Esophagus muscularis mucosa (tissue), 4 donors: ENCODE data around the gene PRKCB. TPM values are rescaled to one million over a fixed set of nuclear protein-coding genes. Genes with fewer than 3 reads are reported as not detected.
"Not testable (repeated sequence)": the region's sequence is repeated elsewhere in the genome, so short reads cannot be mapped to it uniquely, and the experiment has no call there.

Source experiments
- DNase-seq: peaks from one replicate; pipeline ENCODE4 v3.0.0-alpha.2; 2017; ENCODE audit errors: extremely low spot score
- H3K27ac ChIP-seq, 4 donors: fragments of 200-600 bp; sonication (generic); replicated peaks in 1 of 4; 1 replicate in 3 of 4; 2 replicates in 1 of 4; pipeline ENCODE4 v1.5.1; 2016 to 2019; ENCODE audit warnings: mild to moderate bottlenecking in 1 of 4
- H3K27me3 ChIP-seq, 4 donors: fragments of 200-600 bp; sonication (generic); one replicate each; pipeline versions ENCODE4 v1.5.1 to v1.6.0; 2016 to 2019
- H3K36me3 ChIP-seq, 4 donors: fragments of 200-600 bp; sonication (generic); one replicate each; pipeline ENCODE4 v1.5.1; 2016 to 2019
- H3K4me1 ChIP-seq, 4 donors: fragments of 200-600 bp; sonication (generic); one replicate each; pipeline ENCODE4 v1.5.1; 2016 to 2019
- H3K4me3 ChIP-seq, 4 donors: fragments of 200-600 bp; sonication (generic); 1 replicate in 2 of 4; 2 replicates in 2 of 4; pipeline ENCODE4 v1.5.1; 2016 to 2019; ENCODE audit warnings: mild to moderate bottlenecking in 4 of 4, moderate library complexity in 1 of 4
- H3K9me3 ChIP-seq, 4 donors: fragments of 200-600 bp; sonication (generic); 1 replicate in 3 of 4; 2 replicates in 1 of 4; pipeline ENCODE4 v1.5.1; 2016 to 2019
- EP300 ChIP-seq: sonication (generic); formaldehyde crosslinking; IDR thresholded peaks from one replicate; pipeline ENCODE4 v1.6.1; 2017; ENCODE audit warnings: antibody characterized with exemption
- POLR2A ChIP-seq: fragments of 450-650 bp; IDR thresholded peaks from one replicate; pipeline ENCODE4 v1.6.1; 2017; ENCODE audit warnings: antibody characterized with exemption, moderate library complexity, mild to moderate bottlenecking, low read depth
- POLR2AphosphoS5 ChIP-seq, 2 donors: sonication (generic); formaldehyde crosslinking; IDR thresholded peaks; one replicate each; pipeline ENCODE4 v1.6.1; 2017; ENCODE audit warnings: antibody characterized with exemption in 2 of 2
- WGBS: methylation state at CpG from one replicate; pipeline ENCODE4 v1.1.5; 2018; 5-methylcytosine and 5-hydroxymethylcytosine counted together
- intact Hi-C: fragments of 100-400 bp; cut with DNase I; formaldehyde crosslinking; loops from one replicate; pipeline ENCODE4 v1.15.1; 2023
- total RNA-seq, 4 donors: library from RNA; depleted of rRNA; stranded (reverse); fragments of >200 nt; gene quantifications; one replicate each; pipeline versions ENCODE4 v1.1.0 to v1.2.1, GENCODE V29; 2016
- TF ChIP-seq, protein P1 (sequence below), 3 experiments: fragments of 200-600 bp in 2 of 3; fragments of 450-650 bp in 1 of 3; sonication (generic) in 2 of 3; IDR thresholded peaks; one replicate each; pipeline ENCODE4 v1.5.1; 2017 to 2019; ENCODE audit warnings: antibody characterized with exemption in 3 of 3, mild to moderate bottlenecking in 2 of 3, moderate library complexity in 1 of 3

Gene PRKCB
- total RNA-seq, 4 donors from 2014 or later: 5.8 to 15.6 (median 9.7) TPM

DNA sequence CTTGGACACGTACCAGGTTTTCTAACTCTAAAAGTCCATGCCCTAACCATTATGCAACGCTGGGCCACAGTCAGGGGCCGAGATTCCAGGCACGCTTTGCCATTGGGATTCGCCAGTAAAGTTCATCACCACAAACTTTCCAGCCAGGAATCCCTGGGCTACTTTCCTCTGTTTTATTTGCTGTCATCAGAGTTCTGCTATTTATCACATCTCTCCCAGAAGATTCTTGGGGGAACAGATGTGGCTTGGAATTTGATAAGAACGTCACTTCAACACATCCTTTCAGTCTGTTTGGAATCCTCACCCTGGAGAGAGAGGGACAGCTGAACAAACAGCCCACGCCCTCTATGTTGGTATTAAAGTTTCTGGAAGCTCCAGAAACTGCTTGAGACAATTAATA lies 310.7 kb downstream of the PRKCB start:
- Histone ChIP-seq H3K27ac (no peak overlapping the region), H3K36me3 (no peaks in the 10 kb centered on the region), H3K4me1 (no peaks in the 10 kb centered on the region), H3K4me3 (no peak overlapping the region), H3K9me3 (no peaks in the 10 kb centered on the region), H3K27me3 (peaks cover 0 to 3% (median 0%) of the 10 kb centered on the region in 4 donors)
- TF ChIP-seq POLR2AphosphoS5 (IDR thresholded peaks at IDR 0.05) (no peak), POLR2A (no peak)
- 45% methylated on average over 7 of the region's 7 CpGs for WGBS
- no peak for DNase-seq
- intact Hi-C loops: no loop called here

DNA sequence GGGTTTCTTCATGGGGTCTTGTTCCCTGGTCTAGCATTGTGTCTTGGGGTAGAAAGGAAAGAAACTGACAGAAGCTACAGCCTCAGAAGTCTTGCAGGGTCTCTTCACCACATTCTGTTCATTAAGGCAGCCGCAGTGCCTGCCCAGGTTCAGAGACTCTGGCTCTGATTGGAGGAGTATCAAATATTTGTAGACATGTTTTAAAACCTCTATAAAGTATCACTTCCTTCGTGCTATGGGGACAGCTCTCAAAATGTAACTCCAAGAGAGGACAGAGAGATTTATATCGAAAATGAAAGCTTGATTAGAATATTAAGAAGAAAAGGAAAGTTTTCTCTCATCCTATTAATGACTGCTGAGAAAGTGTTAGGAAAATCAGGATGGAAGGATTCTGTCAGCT lies 313.3 kb downstream of the PRKCB start:
- Histone ChIP-seq H3K36me3 (no peaks in the 10 kb centered on the region), H3K9me3 (no peaks in the 10 kb centered on the region), H3K27me3 (no peaks in the 10 kb centered on the region), H3K4me1 (no peaks in the 10 kb centered on the region), H3K4me3 (no peak overlapping the region), H3K27ac (no peak overlapping the region)
- no peak for DNase-seq
- TF ChIP-seq POLR2AphosphoS5 (IDR thresholded peaks at IDR 0.05): no peak
- TF ChIP-seq EP300: no peak
- TF ChIP-seq, protein P1, sequence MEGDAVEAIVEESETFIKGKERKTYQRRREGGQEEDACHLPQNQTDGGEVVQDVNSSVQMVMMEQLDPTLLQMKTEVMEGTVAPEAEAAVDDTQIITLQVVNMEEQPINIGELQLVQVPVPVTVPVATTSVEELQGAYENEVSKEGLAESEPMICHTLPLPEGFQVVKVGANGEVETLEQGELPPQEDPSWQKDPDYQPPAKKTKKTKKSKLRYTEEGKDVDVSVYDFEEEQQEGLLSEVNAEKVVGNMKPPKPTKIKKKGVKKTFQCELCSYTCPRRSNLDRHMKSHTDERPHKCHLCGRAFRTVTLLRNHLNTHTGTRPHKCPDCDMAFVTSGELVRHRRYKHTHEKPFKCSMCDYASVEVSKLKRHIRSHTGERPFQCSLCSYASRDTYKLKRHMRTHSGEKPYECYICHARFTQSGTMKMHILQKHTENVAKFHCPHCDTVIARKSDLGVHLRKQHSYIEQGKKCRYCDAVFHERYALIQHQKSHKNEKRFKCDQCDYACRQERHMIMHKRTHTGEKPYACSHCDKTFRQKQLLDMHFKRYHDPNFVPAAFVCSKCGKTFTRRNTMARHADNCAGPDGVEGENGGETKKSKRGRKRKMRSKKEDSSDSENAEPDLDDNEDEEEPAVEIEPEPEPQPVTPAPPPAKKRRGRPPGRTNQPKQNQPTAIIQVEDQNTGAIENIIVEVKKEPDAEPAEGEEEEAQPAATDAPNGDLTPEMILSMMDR (IDR thresholded peaks at IDR 0.05): no peak
- TF ChIP-seq POLR2A: no peak
- intact Hi-C loops: no loop called here
- WGBS: 81% methylated on average over 3 of the region's 3 CpGs

DNA sequence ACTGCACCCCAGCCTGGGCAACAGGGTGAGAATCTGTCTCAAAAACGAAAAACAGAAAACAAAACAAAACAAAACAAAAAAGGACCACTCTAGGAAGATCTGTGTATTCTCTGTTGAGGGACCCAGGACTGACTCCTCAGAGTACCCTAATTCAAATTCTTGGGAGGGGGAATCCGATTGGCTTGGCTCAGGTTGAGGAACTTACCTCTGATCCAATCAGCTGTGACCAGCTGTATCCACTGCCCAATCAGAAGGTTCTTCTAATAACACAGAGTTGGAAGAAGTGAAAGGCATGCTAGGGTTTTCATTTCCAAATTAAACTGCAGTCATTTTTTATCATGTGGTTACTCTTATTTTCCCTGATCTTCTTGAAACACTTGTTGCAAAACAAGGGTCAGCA lies 314.5 kb downstream of the PRKCB start:
- intact Hi-C loops: no loop called here
- H3K36me3 ChIP-seq: peaks cover 0 to 5% (median 0%) of the 10 kb centered on the region in 4 donors
- H3K27me3 ChIP-seq: no peaks in the 10 kb centered on the region
- H3K4me3 ChIP-seq: no peak overlapping the region
- TF ChIP-seq POLR2A: no peak
- TF ChIP-seq POLR2AphosphoS5 (IDR thresholded peaks at IDR 0.05): no peak
- TF ChIP-seq EP300: no peak
- TF ChIP-seq, protein P1 (IDR thresholded peaks at IDR 0.05): no peak
- DNase-seq: no peak
- no peaks in the 10 kb centered on the region for H3K9me3 ChIP-seq
- no peak overlapping the region for H3K27ac ChIP-seq
- no peaks in the 10 kb centered on the region for H3K4me1 ChIP-seq
- WGBS: 76% methylated on average over 2 of the region's 2 CpGs

DNA sequence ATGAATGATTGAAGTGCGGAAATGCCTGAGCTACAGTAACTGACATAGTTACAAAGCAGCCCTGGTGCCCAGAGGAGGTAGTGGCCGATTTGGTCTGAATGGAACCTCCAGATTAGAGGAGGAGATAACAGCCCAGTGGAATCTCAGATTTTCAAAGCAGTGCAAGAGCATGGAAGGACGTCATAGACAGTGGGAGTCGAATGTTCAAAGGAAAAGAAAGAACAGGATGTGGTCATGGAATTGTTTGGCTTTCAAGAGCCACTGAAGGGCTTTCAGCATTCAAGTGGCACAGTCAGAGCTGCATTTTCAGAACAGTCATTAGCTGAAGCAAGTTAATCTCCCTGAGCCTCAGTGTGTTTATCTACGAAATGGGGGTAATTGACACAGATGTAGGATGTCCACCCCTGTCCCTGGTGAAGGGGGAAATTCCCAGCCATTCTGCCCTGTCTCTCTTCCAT lies 315.7 kb downstream of the PRKCB start:
- no peak overlapping the region for H3K27ac ChIP-seq
- H3K27me3 ChIP-seq: no peaks in the 10 kb centered on the region
- 57% methylated on average over 5 of the region's 5 CpGs for WGBS
- peaks cover 0 to 5% (median 0%) of the 10 kb centered on the region in 4 donors for H3K36me3 ChIP-seq
- H3K4me3 ChIP-seq: no peak overlapping the region
- no peak for DNase-seq
- intact Hi-C loops: no loop called here
- no peaks in the 10 kb centered on the region for H3K4me1 ChIP-seq
- no peak for TF ChIP-seq POLR2AphosphoS5 (IDR thresholded peaks at IDR 0.05)
- TF ChIP-seq POLR2A: no peak
- no peak for TF ChIP-seq EP300
- TF ChIP-seq, protein P1 (IDR thresholded peaks at IDR 0.05): no peak
- H3K9me3 ChIP-seq: no peaks in the 10 kb centered on the region

DNA sequence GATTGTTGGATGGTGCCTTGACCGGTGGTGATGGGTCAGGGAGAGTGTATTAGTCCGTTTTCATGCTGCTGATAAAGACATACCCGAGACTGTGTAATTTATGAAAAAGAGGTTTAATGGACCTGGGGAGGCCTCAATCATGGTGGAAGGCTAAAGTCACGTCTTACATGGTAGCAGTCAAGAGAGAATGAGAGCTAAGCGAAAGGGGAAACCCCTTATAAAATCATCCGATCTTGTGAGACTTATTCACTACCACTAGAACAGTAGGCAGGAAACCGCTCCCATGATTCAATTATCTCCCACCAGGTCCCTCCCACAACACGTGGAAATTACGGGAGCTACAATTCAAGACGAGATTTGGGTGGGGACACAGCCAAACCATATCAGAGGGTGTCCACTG lies 316.3 kb downstream of the PRKCB start:
- intact Hi-C loops: not testable (repeated sequence)

DNA sequence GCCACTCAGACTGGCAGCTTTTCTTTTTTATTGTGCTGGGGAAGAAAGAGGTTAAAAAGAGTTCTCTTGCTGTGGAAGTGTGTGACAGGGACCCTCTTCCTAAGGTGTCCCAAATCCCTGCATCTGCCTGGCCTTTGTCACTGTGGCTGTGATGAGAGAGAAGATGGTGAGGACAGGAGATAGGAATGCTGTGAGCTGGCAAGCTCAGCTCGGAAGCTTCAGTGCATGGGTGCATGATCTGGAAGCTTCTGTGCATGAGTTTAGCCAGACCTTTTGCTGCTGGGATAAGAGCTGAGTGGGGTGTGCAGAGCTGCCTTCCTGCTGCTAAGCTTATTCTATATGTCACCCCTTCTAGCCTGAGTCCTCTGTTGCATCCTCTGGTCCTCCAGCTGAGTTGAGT lies 317.0 kb downstream of the PRKCB start:
- no peak overlapping the region for H3K27ac ChIP-seq
- peaks cover 0 to 5% (median 0%) of the 10 kb centered on the region in 4 donors for H3K36me3 ChIP-seq
- TF ChIP-seq, protein P1 (IDR thresholded peaks at IDR 0.05): no peak
- TF ChIP-seq POLR2A (no peak), EP300 (no peak), POLR2AphosphoS5 (IDR thresholded peaks at IDR 0.05) (no peak)
- H3K9me3 ChIP-seq: no peaks in the 10 kb centered on the region
- H3K27me3 ChIP-seq: no peaks in the 10 kb centered on the region
- H3K4me1 ChIP-seq: no peaks in the 10 kb centered on the region
- H3K4me3 ChIP-seq: no peak overlapping the region
- intact Hi-C loops: no loop called here
- 50% methylated on average over 1 of the region's 1 CpG for WGBS
- DNase-seq: no peak

More for the DNA sequence above, 316.3 kb downstream of the PRKCB start:
- not testable (repeated sequence) for H3K36me3 ChIP-seq, H3K4me1 ChIP-seq, DNase-seq, H3K4me3 ChIP-seq, H3K27ac ChIP-seq, H3K9me3 ChIP-seq, H3K27me3 ChIP-seq
- WGBS: 70% methylated on average over 10 of the region's 10 CpGs
